Measurements from ENCODE around the gene ZC3H18. TPM values are rescaled to one million over a fixed set of nuclear protein-coding genes. Genes with fewer than 3 reads are reported as not detected.

ZC3H18 gene
- total and polyA plus RNA-seq, 2 of the 4 experiments (the other 2 are of a cell fraction): 3.4 to 21.3 TPM

- Histone ChIP-seq H3K27me3 (ENCODE audit: control insufficient read depth, insufficient read depth, low read length) (no peaks in the 10 kb centered on the region), H2BK20ac (ENCODE audit: low read depth, low read length) (no peak overlapping the region), H2BK15ac (ENCODE audit: low read depth, low read length) (no peak overlapping the region), H3K4me2 (ENCODE audit: low read depth, low read length) (no peak overlapping the region), H3K4me3 (ENCODE audit: insufficient read depth, low read depth, low read length) (no peak overlapping the region), H3K4ac (ENCODE audit: low read depth, low read length) (no peak overlapping the region), H2BK5ac (ENCODE audit: low read depth, low read length, poor library complexity, severe bottlenecking) (no peak overlapping the region), H2AFZ (replicated peaks; ENCODE audit: low read length, poor library complexity) (no peak overlapping the region), H3K14ac (replicated peaks; ENCODE audit: low read depth, low read length) (no peak overlapping the region), H4K5ac (ENCODE audit: low read depth, low read length) (no peak overlapping the region), H3K4me1 (ENCODE audit: control insufficient read depth, insufficient read depth, low read length) (peaks cover 1% of the 10 kb centered on the region; the same call in 1 of the 2 replicates), H2BK120ac (ENCODE audit: low read depth, low read length) (no peak overlapping the region), H3K23ac (ENCODE audit: low read depth, low read length) (no peak overlapping the region), H3K27ac (ENCODE audit: insufficient read depth, low read length) (no peak overlapping the region), H3K9me3 (ENCODE audit: control insufficient read depth, insufficient read depth, low read length) (no peaks in the 10 kb centered on the region), H4K8ac (ENCODE audit: low read depth in 2 of 2, low read length in 2 of 2) (no peak overlapping the region), H2AK5ac (ENCODE audit: low read depth, low read length) (no peak overlapping the region), H4K91ac (ENCODE audit: insufficient read depth, low read depth, low read length) (no peak overlapping the region), H3K79me1 (ENCODE audit: low read depth in 1 of 2, low read length in 2 of 2) (no peaks in the 10 kb centered on the region), H2AK9ac (replicated peaks; ENCODE audit: low read depth, low read length, poor library complexity) (peak overlapping the region; percentile 66), H3K9ac (ENCODE audit: low read depth, low read length) (no peak overlapping the region), H3K9me1 (ENCODE audit: insufficient read depth, low read length) (no peaks in the 10 kb centered on the region), H4K20me1 (ENCODE audit: insufficient read depth, low read length) (peaks cover 3% of the 10 kb centered on the region; the same call in 1 of the 2 replicates), H3K18ac (ENCODE audit: low read depth, low read length) (no peak overlapping the region), H3K56ac (ENCODE audit: extremely low read depth, insufficient read depth, low read length) (no peak overlapping the region), H3K36me3 (ENCODE audit: control insufficient read depth, insufficient read depth, low read length) (peaks cover 4% of the 10 kb centered on the region; the same call in 1 of the 2 replicates)
- ChIA-PET POLR2A (ENCODE audit: unreplicated experiment) (no interaction called here), CTCF (no interaction called here)
- DNase-seq (no peak), ATAC-seq (ENCODE audit: low read depth) (no peak)
- 76% methylated on average over 4 of the region's 29 CpGs; no CpG with 5 or more reads in 1 of the 2 experiments for WGBS, 2 experiments (ENCODE audit: extremely low coverage in 2 of 2, insufficient read length in 1 of 2)
- no TSS peak for BruUV-seq (replicated peaks)
- intact Hi-C loops (cut with micrococcal nuclease): no loop called here
- dilution Hi-C loops (cut with HindIII; ENCODE audit: low sequenced_read_pairs, unreplicated experiment): no loop called here
- in situ Hi-C loops (cut with MboI; ENCODE audit: low sequenced_read_pairs): no loop called here
- TF ChIP-seq MAFK (IDR thresholded peaks at IDR 0.05; ENCODE audit: low read depth, low read length) (no peak), RFX5 (IDR thresholded peaks at IDR 0.05; ENCODE audit: low read depth, low read length) (no peak), RAD21 (IDR thresholded peaks at IDR 0.05; ENCODE audit: low read length) (no peak), POLR2A (IDR thresholded peaks at IDR 0.05; ENCODE audit: low read depth, low read length) (no peak), CTCF (conservative IDR thresholded peaks at IDR 0.05; ENCODE audit: low read depth, low read length) (no peak), NFE2L2 (IDR thresholded peaks at IDR 0.05; ENCODE audit: low read depth, low read length) (no peak), FOS (IDR thresholded peaks at IDR 0.05; ENCODE audit: low read depth, low read length) (no peak), CHD1 (IDR thresholded peaks at IDR 0.05; ENCODE audit: low read depth, low read length) (no peak), CEBPB (IDR thresholded peaks at IDR 0.05; ENCODE audit: low read depth, low read length) (no peak), RCOR1 (IDR thresholded peaks at IDR 0.05; ENCODE audit: insufficient replicate concordance, low read length) (no peak), MAZ (IDR thresholded peaks at IDR 0.05; ENCODE audit: borderline replicate concordance, low read depth, low read length) (no peak), BHLHE40 (IDR thresholded peaks at IDR 0.05; ENCODE audit: low read depth, low read length) (no peak), SMC3 (IDR thresholded peaks at IDR 0.05; ENCODE audit: low read depth, low read length) (no peak), MXI1 (IDR thresholded peaks at IDR 0.05; ENCODE audit: borderline replicate concordance, low read depth, low read length) (no peak)
- TF ChIP-seq, protein P1, sequence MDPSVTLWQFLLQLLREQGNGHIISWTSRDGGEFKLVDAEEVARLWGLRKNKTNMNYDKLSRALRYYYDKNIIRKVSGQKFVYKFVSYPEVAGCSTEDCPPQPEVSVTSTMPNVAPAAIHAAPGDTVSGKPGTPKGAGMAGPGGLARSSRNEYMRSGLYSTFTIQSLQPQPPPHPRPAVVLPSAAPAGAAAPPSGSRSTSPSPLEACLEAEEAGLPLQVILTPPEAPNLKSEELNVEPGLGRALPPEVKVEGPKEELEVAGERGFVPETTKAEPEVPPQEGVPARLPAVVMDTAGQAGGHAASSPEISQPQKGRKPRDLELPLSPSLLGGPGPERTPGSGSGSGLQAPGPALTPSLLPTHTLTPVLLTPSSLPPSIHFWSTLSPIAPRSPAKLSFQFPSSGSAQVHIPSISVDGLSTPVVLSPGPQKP (IDR thresholded peaks at IDR 0.05; ENCODE audit: borderline replicate concordance, low read depth, low read length): no peak
Measured at GRCh38 chr16:88526008-88526905, 43.9 kb upstream of the ZC3H18 start.
